Mammary epithelial cell (primary cell): ENCODE measurements around the gene PFN1.

Experiments
- EZH2 ChIP-seq: IDR thresholded peaks from 2 replicates; pipeline ENCODE4 v1.6.1; 2012; ENCODE audit warnings: low read length, inconsistent platforms, borderline replicate concordance
- TF ChIP-seq, protein P1 (sequence below), 2 donors: IDR thresholded peaks in 1 of 2; conservative IDR thresholded peaks in 1 of 2; 2 replicates each; pipeline ENCODE4 v1.5.1; 2011 to 2012; ENCODE audit warnings: inconsistent platforms in 2 of 2, low read length in 2 of 2, mild to moderate bottlenecking in 2 of 2, control low read depth in 1 of 2, low read depth in 1 of 2; ENCODE audit not compliant: insufficient read depth in 1 of 2; ENCODE audit errors: extremely low read depth in 1 of 2

DNA sequence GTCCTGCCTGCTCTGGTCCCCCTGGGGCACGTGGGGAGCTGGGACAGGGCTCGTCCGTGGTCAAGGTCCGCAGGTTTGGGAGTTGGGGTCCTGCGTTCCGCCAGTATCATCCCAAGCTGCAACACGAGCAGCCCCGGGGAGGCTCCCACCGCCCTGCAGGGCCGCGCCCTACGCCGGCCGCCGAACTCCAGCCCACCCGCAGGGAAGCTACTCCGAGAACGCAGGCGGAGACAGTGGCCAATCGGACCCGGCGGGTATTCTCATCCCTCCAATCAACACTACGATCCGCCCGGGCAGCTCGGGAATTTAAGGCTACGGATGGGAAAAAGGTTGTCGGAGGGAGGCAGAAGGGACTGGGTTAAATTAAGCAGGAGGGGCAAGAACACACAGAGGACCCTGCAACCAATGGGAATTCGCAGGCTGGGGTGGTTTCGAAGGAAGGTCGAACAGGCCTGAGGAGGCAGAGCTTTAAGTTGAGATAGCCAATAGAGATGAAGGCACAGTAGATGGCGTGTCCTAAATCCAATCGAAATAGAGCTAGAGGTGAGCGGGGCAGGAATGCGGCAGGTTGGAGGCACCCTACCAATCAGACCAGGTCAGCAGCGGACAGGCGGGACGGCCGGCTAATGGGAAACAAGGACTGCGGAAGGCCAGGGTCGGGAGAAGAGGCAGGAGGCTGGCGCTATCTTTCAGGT is 18.7 kb upstream of the PFN1 start:
- TF ChIP-seq, protein P1, sequence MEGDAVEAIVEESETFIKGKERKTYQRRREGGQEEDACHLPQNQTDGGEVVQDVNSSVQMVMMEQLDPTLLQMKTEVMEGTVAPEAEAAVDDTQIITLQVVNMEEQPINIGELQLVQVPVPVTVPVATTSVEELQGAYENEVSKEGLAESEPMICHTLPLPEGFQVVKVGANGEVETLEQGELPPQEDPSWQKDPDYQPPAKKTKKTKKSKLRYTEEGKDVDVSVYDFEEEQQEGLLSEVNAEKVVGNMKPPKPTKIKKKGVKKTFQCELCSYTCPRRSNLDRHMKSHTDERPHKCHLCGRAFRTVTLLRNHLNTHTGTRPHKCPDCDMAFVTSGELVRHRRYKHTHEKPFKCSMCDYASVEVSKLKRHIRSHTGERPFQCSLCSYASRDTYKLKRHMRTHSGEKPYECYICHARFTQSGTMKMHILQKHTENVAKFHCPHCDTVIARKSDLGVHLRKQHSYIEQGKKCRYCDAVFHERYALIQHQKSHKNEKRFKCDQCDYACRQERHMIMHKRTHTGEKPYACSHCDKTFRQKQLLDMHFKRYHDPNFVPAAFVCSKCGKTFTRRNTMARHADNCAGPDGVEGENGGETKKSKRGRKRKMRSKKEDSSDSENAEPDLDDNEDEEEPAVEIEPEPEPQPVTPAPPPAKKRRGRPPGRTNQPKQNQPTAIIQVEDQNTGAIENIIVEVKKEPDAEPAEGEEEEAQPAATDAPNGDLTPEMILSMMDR (conservative IDR thresholded peaks at IDR 0.05 in 1 of 2, IDR thresholded peaks at IDR 0.05 in 1 of 2; ENCODE audit: extremely low read depth in 1 of 2, insufficient read depth in 1 of 2, low read depth in 1 of 2, low read length in 2 of 2), result no peak
- TF ChIP-seq EZH2, result no peak
